ENCODE data around the gene RPS6KB2. TPM values are rescaled to one million over a fixed set of nuclear protein-coding genes. Genes with fewer than 3 reads are reported as not detected.

The RPS6KB2 gene
- total and polyA plus RNA-seq, 2 donors (not counting 3 experiments of a cell fraction or from before 2014, with no cell fraction given) = 53.8 to 60.0 TPM

DNA sequence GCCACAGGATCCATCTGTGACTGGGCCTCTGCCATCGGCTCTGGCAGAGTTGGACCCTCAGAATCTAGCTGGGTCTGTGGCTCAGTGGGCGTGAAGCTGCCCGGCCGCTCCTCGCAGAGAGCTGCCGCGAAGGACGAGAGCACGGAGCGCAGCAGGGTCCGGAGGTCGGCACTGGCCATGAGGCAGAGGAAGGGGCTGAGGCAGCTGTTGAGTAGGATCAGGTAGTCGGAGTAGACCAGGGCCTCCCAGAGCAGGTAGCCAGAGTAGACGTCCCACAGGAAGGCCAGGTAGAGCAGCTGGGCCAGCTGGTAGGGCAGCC, 23.3 kb downstream of the RPS6KB2 start:
- Histone ChIP-seq H4K20me1 (replicated peaks; ENCODE audit: control insufficient read depth, extremely low read depth, insufficient read depth, low read length) (no peaks in the 10 kb centered on the region), H3K79me2 (ENCODE audit: control insufficient read depth, insufficient read depth, low read length) (no peaks in the 10 kb centered on the region), H3K9ac (replicated peaks; ENCODE audit: extremely low read depth, insufficient read depth, low read length) (no peak overlapping the region), H3K4me3 (replicated peaks in 1 of 3; ENCODE audit: insufficient read depth in 1 of 3, low read depth in 1 of 3, low read length in 3 of 3) (no peak overlapping the region), H3K4me1 (ENCODE audit: control insufficient read depth, extremely low read depth, insufficient read depth, low read length) (peaks cover 7% of the 10 kb centered on the region), H3K27ac (ENCODE audit: insufficient read depth, low read depth, low read length) (no peak overlapping the region), H3K27me3 (ENCODE audit: control insufficient read depth in 2 of 2, insufficient read depth in 2 of 2, low read length in 2 of 2) (no peaks in the 10 kb centered on the region), H3K36me3 (ENCODE audit: control insufficient read depth in 2 of 2, extremely low read depth in 1 of 2, insufficient read depth in 2 of 2, low read length in 2 of 2) (no peaks in the 10 kb centered on the region), H3K9me1 (replicated peaks; ENCODE audit: control insufficient read depth, extremely low read depth, insufficient read depth, low read length) (no peaks in the 10 kb centered on the region), H3K4me2 (ENCODE audit: insufficient read depth, low read length) (no peak overlapping the region), H2AFZ (ENCODE audit: low read depth, low read length) (peak overlapping the region; percentile 97), H3K9me3 (replicated peaks; ENCODE audit: control insufficient read depth, insufficient read depth, low read length) (no peaks in the 10 kb centered on the region)
- dilution Hi-C loops (cut with MboI; ENCODE audit: extremely low pct_ligation_motif_present, low sequenced_read_pairs) (no loop called here), intact Hi-C loops (cut with micrococcal nuclease) (no loop called here)
- TF ChIP-seq GATA2 (IDR thresholded peaks at IDR 0.05; ENCODE audit: insufficient read depth, insufficient read length, low read depth, low read length) (no peak), MAX (IDR thresholded peaks at IDR 0.05; ENCODE audit: insufficient read depth, insufficient read length) (no peak), EZH2 (IDR thresholded peaks at IDR 0.05; ENCODE audit: borderline replicate concordance, low read depth, low read length, severe bottlenecking) (no peak), MYC (IDR thresholded peaks at IDR 0.05; ENCODE audit: low read depth, low read length) (no peak), JUN (IDR thresholded peaks at IDR 0.05; ENCODE audit: borderline replicate concordance, insufficient read depth, insufficient read length, low read depth) (no peak)
- CTCF ChIA-PET = interaction anchor here (0.8 to 1.4 kb wide), 9 partner anchors 8 to 208 kb away, joined by 3 to 10 read pairs (median 4); partner anchors contain the start of genes AIP, CORO1B, PPP1CA and RAD9A
- BruUV-seq (replicated peaks) = no TSS peak
- POLR2A ChIA-PET = interaction anchor here (1.5 kb wide), 1 partner anchor 9 kb away, joined by 4 read pairs; no protein-coding TSS in a partner anchor
- no peak for FAIRE-seq
- no peak for DNase-seq (ENCODE audit: low read depth, low spot score)

GRCh38 chr11:67452141-67452952, 24.1 kb downstream of the RPS6KB2 start, which contains the start of gene GPR152:
GPR152 (minus strand) TSS chr11:67452729; CDS start chr11:67452724, 5 bp downstream.
- CTCF ChIA-PET = interaction anchor here (0.7 to 1.4 kb wide), 9 partner anchors 9 to 61 kb away, joined by 3 to 10 read pairs (median 4); partner anchors contain the start of genes AIP, CORO1B, PPP1CA and RAD9A
- no peak for TF ChIP-seq POLR2AphosphoS5 (IDR thresholded peaks at IDR 0.05; ENCODE audit: insufficient read depth, low read depth, low read length)
- peak; percentile 17 to 47 for TF ChIP-seq CTCF (IDR thresholded peaks at IDR 0.05; ENCODE audit: extremely low read depth in 1 of 2, insufficient read depth in 1 of 2, low read depth in 1 of 2, low read length in 2 of 2)
- Histone ChIP-seq H3K9me3 (replicated peaks; ENCODE audit: control insufficient read depth, insufficient read depth, low read length) (no peaks in the 10 kb centered on the region), H3K36me3 (ENCODE audit: control insufficient read depth in 2 of 2, extremely low read depth in 1 of 2, insufficient read depth in 2 of 2, low read length in 2 of 2) (no peaks in the 10 kb centered on the region), H3K4me3 (replicated peaks in 1 of 3; ENCODE audit: insufficient read depth in 1 of 3, low read depth in 1 of 3, low read length in 3 of 3) (peak within 1 kb of the TSS in 2 of 3 experiments; percentile 26 to 32), H3K9ac (replicated peaks; ENCODE audit: extremely low read depth, insufficient read depth, low read length) (no peak within 1 kb of the TSS), H3K4me2 (ENCODE audit: insufficient read depth, low read length) (peak within 1 kb of the TSS; percentile 64), H2AFZ (ENCODE audit: low read depth, low read length) (peak within 1 kb of the TSS; percentile 97), H3K4me1 (ENCODE audit: control insufficient read depth, extremely low read depth, insufficient read depth, low read length) (peaks cover 7% of the 10 kb centered on the region), H4K20me1 (replicated peaks; ENCODE audit: control insufficient read depth, extremely low read depth, insufficient read depth, low read length) (no peaks in the 10 kb centered on the region), H3K27ac (ENCODE audit: insufficient read depth, low read depth, low read length) (no peak within 1 kb of the TSS), H3K27me3 (ENCODE audit: control insufficient read depth in 2 of 2, insufficient read depth in 2 of 2, low read length in 2 of 2) (no peaks in the 10 kb centered on the region), H3K9me1 (replicated peaks; ENCODE audit: control insufficient read depth, extremely low read depth, insufficient read depth, low read length) (no peaks in the 10 kb centered on the region), H3K79me2 (ENCODE audit: control insufficient read depth, insufficient read depth, low read length) (no peaks in the 10 kb centered on the region)
- peak; percentile 85 for FAIRE-seq
- dilution Hi-C loops (cut with MboI; ENCODE audit: extremely low pct_ligation_motif_present, low sequenced_read_pairs) = no loop called here
- DNase-seq (ENCODE audit: low read depth, low spot score) = peak; percentile 32
- intact Hi-C loops (cut with micrococcal nuclease) = loop anchor here (1.0 kb wide), 1 partner anchor 56 kb away; the partner anchor contains the start of gene CDK2AP2
- POLR2A ChIA-PET = interaction anchor here (1.5 kb wide), 1 partner anchor 8 kb away, joined by 4 read pairs; no protein-coding TSS in a partner anchor
- BruUV-seq (replicated peaks) = no TSS peak

Measured in endothelial cell of umbilical vein (primary cell).